ENCODE measurements around the gene KCNN4. TPM values are rescaled to one million over a fixed set of nuclear protein-coding genes. Genes with fewer than 3 reads are reported as not detected.
"Not testable (repeated sequence)": the region's sequence is repeated elsewhere in the genome, so short reads cannot be mapped to it uniquely, and the experiment has no call there.

KCNN4 gene
- total RNA-seq, 4 donors from 2014 or later, result 1.1 to 4.1 (median 1.7) TPM; not detected in 1

- Histone ChIP-seq H3K9me3 (no peaks in the 10 kb centered on the region), H3K4me3 (no peak overlapping the region), H3K36me3 (no peaks in the 10 kb centered on the region), H3K27me3 (peaks cover 2 to 22% (median 6%) of the 10 kb centered on the region in 3 donors), H3K4me1 (peaks cover 6 to 7% of the 10 kb centered on the region in 2 donors), H3K27ac (no peak overlapping the region)
- intact Hi-C loops (cut with DNase I; ENCODE audit: low total_unique reads) (no loop called here), in situ Hi-C loops (cut with MboI; ENCODE audit: low sequenced_read_pairs in 4 of 4) (no loop called here)
- DNase-seq (no peak), ATAC-seq (no peak)
- TF ChIP-seq CTCF (IDR thresholded peaks at IDR 0.05 in 4 of 5, conservative IDR thresholded peaks at IDR 0.05 in 1 of 5), result no peak
- TF ChIP-seq POLR2A (IDR thresholded peaks at IDR 0.05), result no peak
Measured at GRCh38 chr19:43778651-43779050, 2.1 kb downstream of the KCNN4 start.

DNA sequence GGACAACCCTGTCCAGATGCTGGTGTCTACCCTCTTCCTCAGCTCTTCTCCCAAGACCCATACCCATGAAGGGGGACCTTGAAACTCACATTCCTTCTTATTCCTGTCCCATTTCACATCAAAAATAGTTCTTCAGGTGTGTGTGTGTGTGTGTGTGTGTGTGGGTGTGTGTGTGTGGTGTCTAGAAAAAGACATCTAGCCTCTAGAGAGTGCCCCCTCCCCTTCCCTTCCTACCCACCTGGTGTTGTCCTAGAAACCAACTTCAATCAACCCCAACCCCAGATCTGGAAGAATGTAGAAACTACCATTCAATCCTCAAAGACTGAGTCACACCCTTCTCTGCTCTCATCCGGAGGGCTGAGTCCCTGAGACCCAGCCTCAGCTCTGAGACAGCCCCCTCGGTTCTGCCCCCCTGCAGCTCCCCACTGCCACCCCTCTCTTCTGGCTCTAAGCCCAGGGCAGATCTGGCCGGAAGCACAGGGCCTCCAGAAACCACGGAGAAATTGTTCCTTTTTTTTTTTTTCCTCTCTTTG, 3.5 kb downstream of the KCNN4 start:
- in situ Hi-C loops (cut with MboI; ENCODE audit: low sequenced_read_pairs in 4 of 4), result no loop called here
- DNase-seq, result no peak
- no peak for ATAC-seq
- Histone ChIP-seq H3K9me3 (no peaks in the 10 kb centered on the region), H3K36me3 (no peaks in the 10 kb centered on the region), H3K4me3 (no peak overlapping the region), H3K27ac (no peak overlapping the region), H3K27me3 (peaks cover 2 to 27% (median 6%) of the 10 kb centered on the region in 3 donors), H3K4me1 (peaks cover 6 to 7% of the 10 kb centered on the region in 2 donors)
- no peak for TF ChIP-seq POLR2A (IDR thresholded peaks at IDR 0.05)
- TF ChIP-seq CTCF (IDR thresholded peaks at IDR 0.05 in 4 of 5, conservative IDR thresholded peaks at IDR 0.05 in 1 of 5), result no peak
- intact Hi-C loops (cut with DNase I; ENCODE audit: low total_unique reads), result no loop called here

DNA sequence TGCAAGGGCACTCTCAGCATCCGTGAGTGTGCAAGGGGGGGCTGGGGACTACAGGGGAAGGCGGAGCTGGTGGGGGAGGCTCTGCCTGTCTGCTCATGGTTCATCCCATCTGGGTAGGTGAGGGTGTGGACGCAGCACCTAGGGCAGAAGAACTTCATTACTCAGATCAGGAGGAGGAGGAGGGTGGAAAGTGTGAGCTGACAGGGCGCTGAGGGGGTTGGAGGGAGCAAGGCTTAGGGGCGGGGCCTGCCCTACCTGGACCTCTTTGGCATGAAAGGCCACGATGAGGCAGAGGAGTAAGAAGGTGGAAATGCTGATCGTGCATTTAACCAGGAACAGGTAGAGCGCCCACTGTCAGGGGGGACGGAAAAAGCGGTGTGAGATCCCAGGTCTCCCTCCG, 4.5 kb downstream of the KCNN4 start:
- no peak overlapping the region for H3K27ac ChIP-seq
- H3K9me3 ChIP-seq, result no peaks in the 10 kb centered on the region
- TF ChIP-seq CTCF (IDR thresholded peaks at IDR 0.05 in 4 of 5, conservative IDR thresholded peaks at IDR 0.05 in 1 of 5), result no peak
- TF ChIP-seq POLR2A (IDR thresholded peaks at IDR 0.05), result no peak
- no peak overlapping the region for H3K4me3 ChIP-seq
- ATAC-seq (no peak), DNase-seq (no peak)
- in situ Hi-C loops (cut with MboI; ENCODE audit: low sequenced_read_pairs in 4 of 4), result no loop called here
- no peaks in the 10 kb centered on the region for H3K36me3 ChIP-seq
- peaks cover 0 to 32% (median 6%) of the 10 kb centered on the region in 3 donors for H3K27me3 ChIP-seq
- H3K4me1 ChIP-seq, result peaks cover 6 to 7% of the 10 kb centered on the region in 2 donors
- intact Hi-C loops (cut with DNase I; ENCODE audit: low total_unique reads), result no loop called here

DNA sequence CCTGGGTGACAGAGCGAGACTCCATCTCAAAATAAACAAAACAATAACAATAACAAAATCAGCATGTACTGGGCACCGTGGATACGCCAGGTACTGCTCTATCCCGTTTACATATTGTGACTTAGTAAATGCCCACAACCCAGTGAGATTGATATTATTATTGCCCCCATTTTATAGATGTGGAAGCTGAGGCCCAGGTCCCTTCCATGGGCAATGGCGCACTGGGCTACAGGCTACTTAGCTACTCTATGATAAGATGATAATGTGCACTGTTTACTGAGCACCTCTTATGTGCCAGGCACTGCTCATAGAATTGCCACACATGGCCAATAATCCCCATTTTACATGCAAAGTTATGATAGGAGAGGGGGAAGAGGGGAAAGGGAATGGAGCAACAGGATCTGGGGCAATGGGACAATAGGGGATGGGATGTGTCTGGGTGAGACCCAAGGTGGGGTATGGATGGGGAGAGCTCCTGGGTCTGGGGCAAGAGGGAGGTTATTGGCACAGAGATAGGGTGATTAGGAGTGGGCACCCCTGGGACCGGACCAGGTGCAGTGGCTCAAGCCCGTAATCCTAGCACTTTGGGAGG, 5.4 kb downstream of the KCNN4 start:
- Histone ChIP-seq H3K27me3 (peaks cover 0 to 24% (median 6%) of the 10 kb centered on the region in 3 donors), H3K27ac (no peak overlapping the region), H3K4me1 (peaks cover 6 to 7% of the 10 kb centered on the region in 2 donors), H3K4me3 (no peak overlapping the region), H3K9me3 (no peaks in the 10 kb centered on the region), H3K36me3 (no peaks in the 10 kb centered on the region)
- TF ChIP-seq POLR2A (IDR thresholded peaks at IDR 0.05) (no peak), CTCF (IDR thresholded peaks at IDR 0.05 in 4 of 5, conservative IDR thresholded peaks at IDR 0.05 in 1 of 5) (no peak)
- intact Hi-C loops (cut with DNase I; ENCODE audit: low total_unique reads) (no loop called here), in situ Hi-C loops (cut with MboI; ENCODE audit: low sequenced_read_pairs in 4 of 4) (no loop called here)
- DNase-seq (no peak), ATAC-seq (no peak)

DNA sequence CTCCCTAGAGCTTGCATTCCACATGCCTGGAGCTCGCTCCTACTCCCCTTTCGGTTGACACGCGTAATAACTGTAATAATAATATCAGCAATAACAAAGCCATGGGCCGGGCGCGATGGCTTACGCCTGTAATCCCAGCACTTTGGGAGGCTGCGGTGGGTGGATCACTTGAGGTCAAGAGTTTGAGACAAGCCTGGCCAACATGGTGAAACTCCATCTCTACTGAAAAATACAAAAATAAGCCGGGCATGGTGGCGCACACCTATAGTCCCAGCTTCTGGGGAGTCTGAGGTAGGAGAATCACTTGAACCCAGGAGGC, 5.9 kb downstream of the KCNN4 start:
- peak overlapping the region in 1 of 4 donors; percentile 54 for H3K4me3 ChIP-seq
- H3K36me3 ChIP-seq; H3K4me1 ChIP-seq; DNase-seq; intact Hi-C loops (cut with DNase I; ENCODE audit: low total_unique reads); in situ Hi-C loops (cut with MboI; ENCODE audit: low sequenced_read_pairs in 4 of 4); ATAC-seq; H3K9me3 ChIP-seq; H3K27ac ChIP-seq: not testable (repeated sequence)
- H3K27me3 ChIP-seq, result peaks cover 0 to 24% (median 6%) of the 10 kb centered on the region in 3 donors

Data from gastrocnemius medialis (tissue), 4 donors.